COLO668 (cell line): ENCODE results near the gene R3HCC1L.
A peak's percentile ranks its signal among the peaks of the same experiment; 100 is the strongest.

Experiments used
- DNase-seq: peaks from one replicate; lab custom pipeline; 2025; ENCODE audit not compliant: unreplicated experiment; lab: John Stamatoyannopoulos, UW

The R3HCC1L gene

DNA sequence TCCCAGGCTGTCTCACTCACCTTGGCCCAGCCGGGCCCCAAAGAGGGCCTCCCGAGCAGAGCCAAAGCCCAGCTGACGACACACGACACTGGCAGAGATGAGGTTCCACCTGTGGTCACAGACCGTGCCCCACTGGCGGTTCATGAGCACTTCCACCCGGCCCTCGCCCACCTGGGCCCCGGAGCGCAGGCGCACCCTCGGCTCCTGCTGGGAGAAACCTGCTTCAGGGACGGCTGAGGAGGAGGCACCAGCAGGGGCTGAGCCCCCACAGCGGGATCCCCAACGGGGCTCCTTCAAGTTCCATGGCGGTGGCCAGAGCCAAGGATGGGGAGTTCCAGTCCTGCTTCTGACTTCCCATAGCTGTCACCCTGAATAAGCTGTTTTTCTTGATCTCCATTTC is 123.5 kb downstream of the R3HCC1L start:
- DNase-seq = no peak

DNA sequence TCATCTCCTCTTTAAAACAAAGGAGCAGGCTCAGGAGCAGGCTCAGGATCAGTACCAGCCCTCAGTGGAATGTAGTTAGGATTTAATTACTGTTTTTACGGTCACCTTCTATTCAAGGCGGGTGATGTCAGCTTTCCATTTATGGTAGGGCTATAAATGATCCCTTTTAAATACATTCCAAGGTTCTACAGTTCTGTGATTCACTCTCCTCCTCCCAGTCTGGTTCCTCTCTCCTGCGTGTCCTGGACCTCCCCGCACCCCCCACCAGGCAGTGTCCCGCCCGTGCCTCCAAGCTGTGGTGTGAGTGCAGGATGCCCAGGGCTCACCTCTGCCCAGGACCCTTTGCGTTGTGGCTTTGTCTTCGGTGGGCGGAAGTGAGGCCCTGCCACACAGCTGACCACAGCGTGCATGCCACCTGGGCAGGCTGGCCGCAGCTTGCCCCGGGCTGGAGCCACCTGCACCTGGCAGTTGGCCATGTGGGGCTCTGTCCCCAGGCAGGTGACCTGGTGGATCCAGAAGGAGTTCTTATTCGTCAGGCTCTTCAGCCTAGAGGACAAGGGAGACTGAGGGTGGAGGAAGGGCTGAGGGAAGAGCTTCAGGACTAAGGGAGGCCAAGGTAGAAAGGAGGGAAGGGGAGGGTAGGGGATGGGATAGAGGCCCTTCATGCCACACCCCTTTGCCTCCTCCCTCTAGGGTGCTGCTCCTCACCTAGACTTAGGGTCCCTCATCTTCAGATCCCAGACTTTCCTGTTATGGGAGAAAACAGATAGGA is 124.4 kb downstream of the R3HCC1L start:
- DNase-seq = peak; percentile 2

DNA sequence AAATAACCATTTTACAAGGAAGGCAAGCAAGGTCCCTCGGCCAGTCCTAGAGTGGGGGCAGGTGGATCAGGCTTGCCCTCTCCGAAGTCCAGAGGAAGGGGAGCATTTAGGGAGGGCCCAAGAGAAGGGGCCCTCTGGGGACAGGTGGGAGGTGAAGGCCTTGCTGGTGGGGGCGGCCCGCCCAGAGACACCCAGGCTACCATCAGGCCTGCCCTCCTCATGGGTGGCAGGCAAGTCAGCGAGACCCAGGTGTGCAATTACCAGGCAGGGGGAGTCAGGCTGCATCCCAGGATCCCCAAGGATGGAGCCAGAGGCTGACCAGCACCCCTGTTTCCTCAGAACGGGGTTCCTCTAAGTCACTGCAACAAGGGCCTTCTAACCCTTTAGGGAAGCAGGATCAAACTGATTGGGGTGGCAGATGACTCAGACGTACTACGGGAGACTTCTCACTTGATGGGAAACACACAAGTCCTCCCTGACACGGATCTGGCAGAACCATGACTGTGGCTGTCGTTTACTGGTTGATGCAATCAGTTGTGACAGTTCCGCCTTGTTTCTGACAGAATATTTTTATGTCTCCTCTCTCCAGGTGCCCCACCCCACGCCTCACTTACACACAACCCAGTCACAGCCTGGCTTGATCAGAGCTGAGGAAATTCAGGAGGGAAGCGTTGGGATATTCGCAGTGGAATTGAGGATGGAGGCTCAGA is 125.3 kb downstream of the R3HCC1L start:
- DNase-seq = no peak

DNA sequence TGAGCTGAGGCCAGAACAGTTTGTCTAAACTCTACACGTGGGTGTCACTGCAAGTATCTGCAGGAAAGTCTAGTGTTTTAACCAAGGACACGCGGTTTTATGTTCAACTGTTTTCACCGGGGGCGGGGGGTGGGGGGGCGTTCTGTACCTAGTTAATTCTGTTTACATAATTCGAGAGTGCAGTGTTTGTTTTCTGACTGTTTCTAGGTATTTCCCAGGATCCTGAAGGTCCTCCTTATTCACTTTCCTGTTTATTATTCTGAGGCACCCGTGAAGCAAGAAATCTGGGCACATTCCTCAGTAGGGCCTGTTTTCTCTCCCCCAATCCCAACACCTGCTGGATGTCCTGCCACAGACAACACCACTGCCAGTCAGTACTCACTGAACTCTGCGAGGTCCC is 125.9 kb downstream of the R3HCC1L start:
- DNase-seq = no peak

DNA sequence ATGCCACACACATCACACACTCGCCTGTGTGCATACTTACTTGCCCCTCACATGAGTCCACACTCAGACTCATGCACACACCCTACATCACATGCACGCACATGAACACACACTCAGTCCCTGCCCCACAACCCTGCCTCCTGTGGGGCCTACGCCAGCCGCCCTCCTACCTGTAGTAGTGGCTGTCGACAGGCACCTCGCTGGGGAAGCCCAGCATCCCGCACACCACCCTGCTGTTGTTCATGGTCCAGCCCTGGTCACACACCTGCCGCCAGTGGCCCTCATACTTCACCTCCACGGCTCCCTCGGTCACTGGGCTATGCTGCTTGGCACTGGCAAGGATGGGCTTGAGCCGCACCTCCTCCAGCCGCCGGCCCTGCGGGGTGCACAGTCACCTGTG is 126.3 kb downstream of the R3HCC1L start:
- DNase-seq = no peak

DNA sequence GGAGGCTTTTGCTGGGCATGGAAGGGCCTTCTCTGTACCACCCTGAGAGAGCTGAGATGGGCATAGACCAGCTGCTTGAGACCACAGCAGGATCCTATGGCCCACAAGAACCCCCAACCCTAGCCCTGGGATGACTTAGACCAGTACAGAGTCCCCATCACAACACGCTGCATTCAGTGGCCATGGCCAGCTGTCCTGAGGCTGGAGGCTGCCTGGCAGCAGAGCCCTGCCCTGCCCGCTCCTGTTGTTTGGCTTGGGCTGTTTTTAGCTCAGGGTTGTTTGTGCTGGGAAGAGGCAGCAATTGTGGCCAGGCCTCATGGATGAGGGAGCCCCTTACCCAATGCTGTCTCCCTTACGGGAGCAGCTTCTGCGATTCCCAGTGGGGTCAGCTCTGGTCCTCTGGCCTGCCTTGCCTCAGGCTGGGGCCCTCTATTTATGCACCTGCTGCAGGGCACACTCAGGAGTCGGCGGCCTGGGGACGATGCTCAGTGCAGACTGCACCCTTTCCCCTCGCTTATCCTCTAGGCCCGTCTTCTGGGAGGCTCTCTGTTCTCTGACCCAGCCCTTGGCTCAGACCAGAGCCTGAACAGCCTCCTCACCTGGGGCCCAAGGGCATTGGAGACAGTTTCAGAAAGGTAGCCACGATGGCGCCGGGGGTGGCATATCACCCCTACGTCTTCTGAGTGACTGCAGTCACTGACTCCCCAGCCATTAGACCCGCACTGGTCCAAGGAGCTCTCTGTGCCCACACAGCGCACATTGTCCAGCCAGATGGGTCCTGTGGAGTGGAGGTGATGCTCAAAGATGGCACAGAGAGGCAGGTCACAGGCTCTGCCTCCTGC is 127.2 kb downstream of the R3HCC1L start:
- DNase-seq = no peak

GRCh38 chr10:98262571-98262970 is 128.1 kb downstream of the R3HCC1L start:
- peak; percentile 56 for DNase-seq

DNA sequence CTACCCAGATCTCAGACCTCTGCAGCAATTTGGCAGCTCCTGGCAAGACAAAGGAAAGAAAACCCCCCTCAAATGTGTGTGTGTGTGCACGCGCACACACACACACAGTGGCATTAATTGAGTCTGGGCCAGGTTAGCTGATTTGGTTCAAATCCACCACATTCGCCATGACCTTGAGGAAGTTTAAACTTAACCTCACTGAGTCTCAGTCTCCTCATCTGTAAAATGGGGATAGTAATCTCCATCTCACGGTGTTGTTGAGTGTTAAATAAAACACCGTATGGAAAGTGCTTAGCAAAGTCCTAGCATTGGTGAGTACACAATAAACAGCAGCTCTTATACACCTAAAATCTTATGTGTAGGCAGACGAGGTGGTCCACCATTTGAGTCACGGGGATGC is 128.6 kb downstream of the R3HCC1L start:
- no peak for DNase-seq

DNA sequence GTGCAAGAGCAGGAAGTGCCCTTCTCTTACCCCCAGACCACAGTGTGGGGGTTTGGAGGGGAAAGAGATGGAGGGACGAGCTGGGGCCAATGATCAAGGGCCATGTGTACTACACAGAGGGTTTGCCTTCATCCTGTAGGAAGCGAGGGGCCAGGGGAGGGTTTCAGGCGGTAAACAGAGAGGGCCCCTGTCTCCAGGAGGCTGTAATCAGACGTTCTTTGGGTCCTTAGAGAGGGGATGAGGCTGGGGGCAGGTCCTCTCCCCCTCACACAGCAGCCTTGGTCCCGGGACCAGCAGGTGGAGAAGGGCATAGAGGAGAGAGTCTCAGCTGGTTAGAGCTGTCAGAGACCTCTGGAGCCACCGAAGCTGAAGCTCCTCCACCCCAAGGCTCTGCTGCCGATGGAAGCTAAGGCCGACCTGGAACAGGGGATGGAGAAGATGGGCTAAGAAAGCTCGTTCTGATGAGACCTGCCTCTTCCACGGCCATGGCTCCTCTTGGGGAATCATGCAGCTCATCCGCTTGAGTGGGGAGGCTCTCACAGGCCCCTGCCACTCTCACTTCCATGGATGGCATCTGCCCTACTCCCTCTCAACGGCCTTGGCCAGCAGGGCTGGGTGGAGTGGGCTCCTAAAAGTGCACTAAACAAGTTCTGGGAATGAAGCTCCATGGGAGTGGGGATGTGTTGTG is 130.1 kb downstream of the R3HCC1L start:
- DNase-seq = no peak

DNA sequence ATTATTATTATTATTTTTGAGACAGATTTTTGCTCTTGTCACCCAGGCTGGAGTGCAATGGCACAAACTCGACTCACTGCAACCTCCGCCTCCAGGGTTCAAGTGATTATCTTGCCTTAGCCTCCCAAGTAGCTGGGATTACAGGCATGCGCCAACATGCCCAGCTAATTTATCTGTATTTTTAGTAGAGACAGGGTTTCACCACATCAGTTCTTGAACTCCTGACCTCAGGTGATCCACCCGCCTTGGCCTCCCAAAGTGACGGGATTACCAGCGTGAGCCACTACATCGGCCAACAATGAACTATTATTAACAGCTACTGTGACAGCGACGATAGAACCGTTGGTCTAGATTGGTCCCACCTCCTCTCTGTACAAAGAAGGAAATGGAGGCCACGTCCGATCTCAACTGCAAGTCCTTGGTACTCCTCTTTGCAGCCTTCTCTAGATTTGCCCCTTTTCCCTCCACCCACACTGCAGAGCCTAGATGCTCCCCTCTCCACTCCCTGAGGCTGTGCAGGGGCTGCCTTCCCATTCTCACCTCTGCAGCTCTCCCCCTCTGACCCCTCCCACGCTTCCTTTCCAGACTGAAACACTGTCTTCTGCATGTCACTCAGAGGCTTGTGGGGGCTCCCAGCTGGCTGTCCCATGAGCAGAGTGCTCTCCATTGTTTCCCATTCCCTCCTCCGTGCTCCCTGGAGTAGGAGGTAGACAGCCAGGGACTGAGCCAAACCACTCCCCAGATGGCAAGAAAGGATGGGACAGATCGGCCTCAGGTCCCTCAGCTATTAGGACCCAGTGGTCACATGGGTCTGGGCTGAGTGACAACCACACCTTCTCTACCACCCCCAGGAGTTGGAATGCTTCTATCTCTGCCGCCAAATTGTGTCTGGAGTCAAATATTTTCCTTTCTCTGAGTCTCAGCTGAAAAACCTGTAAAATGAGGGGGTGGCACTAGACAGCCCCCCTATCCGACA is 131.2 kb downstream of the R3HCC1L start:
- no peak for DNase-seq

- no peak for DNase-seq
Measured at GRCh38 chr10:98266647-98267046, 132.2 kb downstream of the R3HCC1L start.

DNA sequence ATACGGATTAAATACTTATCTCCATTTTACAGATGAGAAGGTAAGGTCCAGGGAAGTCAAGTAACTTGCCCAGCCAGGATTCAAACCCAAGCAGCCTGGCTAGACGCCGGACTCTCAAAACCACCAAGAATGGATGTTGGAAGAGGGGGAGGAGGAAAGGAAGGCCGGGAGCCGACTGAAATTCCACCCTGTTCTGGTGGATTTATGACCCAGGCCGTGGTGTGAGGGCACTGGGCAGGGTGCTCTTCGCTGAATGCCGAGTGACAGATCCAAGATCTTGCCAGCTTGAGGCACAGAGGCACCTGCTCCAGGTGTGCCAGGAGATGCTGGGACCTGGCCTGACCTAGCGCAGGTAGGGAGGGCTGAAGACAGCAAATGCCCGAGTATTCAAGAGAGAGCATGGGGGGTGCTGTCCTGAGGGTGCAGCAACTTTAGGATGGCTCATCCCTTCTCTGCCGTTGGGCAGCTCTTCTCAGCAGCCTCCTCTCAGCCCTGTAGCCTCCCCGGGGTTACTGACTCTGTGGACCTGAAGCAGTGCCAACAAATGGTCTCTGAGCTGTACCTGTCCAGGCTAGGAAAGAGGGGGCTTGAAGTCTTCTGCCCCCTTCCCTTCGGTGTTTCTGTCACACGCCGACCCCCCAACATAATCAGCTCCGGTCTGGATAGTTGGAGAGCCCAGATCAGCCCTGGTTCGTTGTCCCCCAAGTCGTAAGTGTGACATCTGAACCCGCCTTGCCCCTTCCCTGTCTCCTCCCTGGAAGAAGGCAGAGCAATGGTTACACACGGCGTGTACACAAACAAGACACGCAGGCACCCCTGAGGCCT is 132.8 kb downstream of the R3HCC1L start:
- DNase-seq = peak; percentile 12

DNA sequence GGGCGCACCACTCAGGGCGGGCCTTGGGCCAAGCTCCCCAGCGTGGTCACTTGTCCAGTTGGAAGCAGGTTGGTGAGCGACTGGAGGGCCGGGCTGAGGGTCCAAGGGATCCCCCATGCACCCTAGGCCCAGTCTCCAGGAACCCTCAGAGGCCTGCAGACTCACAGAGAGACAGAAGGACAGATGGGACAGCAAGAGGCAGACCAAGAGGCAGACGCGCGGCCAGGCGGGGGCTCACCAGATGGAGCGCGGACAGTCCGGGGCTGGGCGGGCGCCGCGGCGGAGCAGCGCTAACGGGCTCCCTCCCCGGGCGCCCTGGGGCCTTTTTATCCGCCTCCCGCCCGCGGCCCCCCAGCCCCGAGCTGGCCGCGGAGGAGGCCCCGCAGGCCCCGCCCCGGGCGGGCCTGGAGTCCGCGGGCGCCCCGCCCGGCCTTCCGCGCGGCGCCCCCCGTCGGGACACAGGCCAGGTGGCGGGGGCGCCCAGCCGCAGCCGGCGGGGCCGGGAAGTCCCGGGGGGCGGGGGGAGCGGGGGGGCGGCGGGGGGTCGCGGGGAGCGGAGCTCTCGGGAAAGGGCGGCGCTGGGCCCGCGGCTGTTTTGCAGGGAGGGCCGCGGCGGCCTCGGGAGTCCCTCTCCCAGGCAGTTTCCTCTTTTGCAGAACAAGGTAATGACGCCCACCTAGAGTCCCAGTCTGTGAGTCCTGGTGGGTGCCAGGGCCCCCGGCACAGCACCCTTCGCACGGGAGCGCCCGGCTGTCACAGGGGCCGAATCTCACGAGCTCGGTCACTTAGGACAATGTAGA is 133.6 kb downstream of the R3HCC1L start, which contains the start of gene LOXL4:
LOXL4 (minus strand) TSS at position 301 of the 800 bp plus-strand sequence. CDS start 5,175 bp downstream, outside the sequence.
- DNase-seq = peak; percentile 75

DNA sequence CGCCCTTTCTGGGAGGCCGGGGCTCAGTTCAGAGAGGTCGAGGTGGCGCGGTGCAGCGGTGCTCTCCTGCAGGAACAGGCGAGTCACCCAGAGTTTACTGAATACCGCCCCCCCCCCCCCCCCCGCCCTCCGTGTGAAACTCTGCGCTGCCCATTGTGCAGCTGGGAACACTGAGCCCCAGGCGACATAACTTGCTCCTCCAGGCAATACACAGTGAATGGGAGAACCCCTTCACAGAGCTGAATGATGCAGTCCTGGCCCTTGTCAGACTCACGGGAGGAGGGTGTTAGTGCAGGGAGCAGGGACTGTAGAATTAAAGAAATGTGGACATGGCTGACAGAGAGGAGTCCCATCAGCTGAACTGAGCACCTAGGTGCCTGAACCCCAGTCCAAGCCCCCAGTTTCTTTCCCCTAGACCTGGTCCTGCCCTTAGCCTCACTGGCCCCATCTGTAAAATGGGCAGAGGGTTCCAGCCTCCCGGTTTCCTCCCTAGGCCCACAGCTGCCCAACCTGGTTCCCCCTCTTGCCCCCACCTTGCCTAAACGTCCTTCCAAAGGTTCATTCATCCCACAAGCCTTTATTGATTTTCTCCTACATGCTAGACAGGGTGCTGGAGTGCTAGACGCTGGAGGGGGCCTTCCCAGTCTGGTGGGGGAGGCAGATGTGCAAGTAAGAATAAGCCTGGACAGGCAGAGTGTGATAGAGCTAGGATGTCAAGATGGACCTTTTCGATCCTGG is 134.4 kb downstream of the R3HCC1L start:
- peak; percentile 76 for DNase-seq

DNA sequence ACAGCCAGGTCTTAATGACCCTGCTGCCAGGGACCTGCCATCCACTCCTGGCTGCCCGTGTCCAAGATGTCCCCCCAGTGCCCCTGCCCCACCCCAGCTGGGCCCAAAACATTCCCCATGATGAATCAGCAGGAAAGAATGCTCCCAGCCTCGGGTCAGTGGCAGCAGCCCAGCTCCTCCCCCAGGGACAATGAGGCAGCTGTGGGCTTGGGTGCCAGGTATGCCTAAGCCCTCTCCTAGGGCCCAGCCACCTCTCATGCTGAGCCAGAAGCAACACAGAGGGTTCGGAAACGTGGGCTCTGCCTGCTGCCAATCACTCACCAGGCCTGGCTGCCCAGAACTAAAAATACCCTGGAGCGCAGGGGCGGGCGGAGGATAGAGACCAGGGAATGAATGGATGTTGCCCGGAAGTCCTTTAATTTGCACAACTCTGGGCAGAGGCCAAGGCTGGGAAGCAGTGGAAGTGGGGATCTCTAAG is 135.0 kb downstream of the R3HCC1L start:
- peak; percentile 76 for DNase-seq

DNA sequence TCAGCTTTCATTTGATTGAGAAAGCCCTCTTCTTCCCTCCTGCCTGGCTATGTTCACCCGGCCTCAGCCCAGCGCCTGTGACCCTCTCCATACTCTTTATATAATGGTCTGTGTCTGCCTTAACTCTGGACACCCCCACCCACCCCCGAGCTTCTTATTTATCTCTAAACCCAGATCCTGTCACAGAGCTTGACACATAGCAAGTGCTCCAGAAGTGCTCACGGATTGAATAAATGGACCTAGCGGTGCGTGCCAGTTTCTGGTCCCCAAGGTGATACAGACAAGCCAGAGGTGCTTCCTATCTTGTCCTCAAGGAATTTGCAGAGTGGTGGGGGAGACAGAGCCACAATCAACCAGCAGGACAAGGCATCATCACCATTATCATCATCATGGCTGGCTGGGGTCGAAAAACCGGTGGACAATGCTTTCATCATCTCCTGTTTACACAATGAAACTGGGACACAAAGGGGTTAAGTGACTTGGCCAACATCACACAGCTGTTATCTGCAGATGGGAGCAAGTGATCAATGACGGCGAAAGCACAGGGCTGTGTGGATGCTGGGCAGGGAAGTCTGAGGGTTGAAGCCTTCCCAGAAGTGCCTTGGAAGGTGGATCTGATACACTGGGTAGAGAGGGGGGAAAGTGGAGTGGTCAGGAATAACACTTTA is 135.8 kb downstream of the R3HCC1L start:
- peak; percentile 61 for DNase-seq

DNA sequence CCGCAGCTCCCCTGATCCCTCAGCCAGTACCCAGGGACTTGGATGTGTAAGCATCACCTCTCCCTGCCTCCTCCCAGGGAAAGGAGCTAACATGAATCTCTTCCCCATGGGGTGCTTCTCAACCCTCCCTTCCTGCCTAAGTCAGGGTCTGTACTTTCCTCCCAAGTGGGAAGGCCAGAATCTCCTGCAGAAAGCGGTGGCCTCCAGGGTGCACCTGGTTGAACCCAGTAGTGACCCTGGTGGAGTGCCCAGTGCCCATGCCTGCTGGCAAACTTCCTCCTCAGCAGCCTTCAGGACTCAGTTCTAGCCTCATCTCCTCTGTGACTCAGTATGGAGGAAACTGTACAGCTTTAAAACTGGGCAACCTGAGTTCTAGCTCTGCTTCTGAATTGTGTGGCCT is 136.3 kb downstream of the R3HCC1L start:
- no peak for DNase-seq
